ENCODE data around the gene BRAF.

The BRAF gene

DNA sequence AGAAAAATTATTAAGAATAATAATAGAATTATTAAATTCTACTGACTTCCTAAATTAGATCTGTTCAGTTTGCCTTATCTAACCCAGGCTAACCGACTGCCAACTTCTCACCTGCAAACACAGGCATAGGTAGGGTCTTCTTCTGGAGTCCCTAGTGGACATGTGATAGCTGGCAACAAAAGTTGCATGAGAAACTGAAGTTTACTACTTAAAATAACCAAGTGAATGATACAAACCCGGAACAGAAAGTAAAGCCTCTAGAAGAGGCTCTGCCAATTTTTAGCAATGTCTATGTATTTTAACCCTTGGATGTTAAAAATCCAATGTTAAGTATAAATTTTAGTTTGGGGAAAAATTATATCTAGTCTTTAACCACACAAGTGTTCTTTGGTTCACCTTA lies 190.6 kb downstream of the BRAF start (continued):
- TF ChIP-seq, protein P1, sequence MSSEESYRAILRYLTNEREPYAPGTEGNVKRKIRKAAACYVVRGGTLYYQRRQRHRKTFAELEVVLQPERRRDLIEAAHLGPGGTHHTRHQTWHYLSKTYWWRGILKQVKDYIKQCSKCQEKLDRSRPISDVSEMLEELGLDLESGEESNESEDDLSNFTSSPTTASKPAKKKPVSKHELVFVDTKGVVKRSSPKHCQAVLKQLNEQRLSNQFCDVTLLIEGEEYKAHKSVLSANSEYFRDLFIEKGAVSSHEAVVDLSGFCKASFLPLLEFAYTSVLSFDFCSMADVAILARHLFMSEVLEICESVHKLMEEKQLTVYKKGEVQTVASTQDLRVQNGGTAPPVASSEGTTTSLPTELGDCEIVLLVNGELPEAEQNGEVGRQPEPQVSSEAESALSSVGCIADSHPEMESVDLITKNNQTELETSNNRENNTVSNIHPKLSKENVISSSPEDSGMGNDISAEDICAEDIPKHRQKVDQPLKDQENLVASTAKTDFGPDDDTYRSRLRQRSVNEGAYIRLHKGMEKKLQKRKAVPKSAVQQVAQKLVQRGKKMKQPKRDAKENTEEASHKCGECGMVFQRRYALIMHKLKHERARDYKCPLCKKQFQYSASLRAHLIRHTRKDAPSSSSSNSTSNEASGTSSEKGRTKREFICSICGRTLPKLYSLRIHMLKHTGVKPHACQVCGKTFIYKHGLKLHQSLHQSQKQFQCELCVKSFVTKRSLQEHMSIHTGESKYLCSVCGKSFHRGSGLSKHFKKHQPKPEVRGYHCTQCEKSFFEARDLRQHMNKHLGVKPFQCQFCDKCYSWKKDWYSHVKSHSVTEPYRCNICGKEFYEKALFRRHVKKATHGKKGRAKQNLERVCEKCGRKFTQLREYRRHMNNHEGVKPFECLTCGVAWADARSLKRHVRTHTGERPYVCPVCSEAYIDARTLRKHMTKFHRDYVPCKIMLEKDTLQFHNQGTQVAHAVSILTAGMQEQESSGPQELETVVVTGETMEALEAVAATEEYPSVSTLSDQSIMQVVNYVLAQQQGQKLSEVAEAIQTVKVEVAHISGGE (tag by site-specific recombination; conservative IDR thresholded peaks at IDR 0.05; ENCODE audit: low read depth): no peak
- no peak for TF ChIP-seq ZNF560 (tag by site-specific recombination; IDR thresholded peaks at IDR 0.05; ENCODE audit: borderline replicate concordance)
- TF ChIP-seq GLI2 (tag by site-specific recombination; IDR thresholded peaks at IDR 0.05; ENCODE audit: borderline replicate concordance, low read depth): no peak
- no peak for TF ChIP-seq ZFP37 (tag by site-specific recombination; IDR thresholded peaks at IDR 0.05)

DNA sequence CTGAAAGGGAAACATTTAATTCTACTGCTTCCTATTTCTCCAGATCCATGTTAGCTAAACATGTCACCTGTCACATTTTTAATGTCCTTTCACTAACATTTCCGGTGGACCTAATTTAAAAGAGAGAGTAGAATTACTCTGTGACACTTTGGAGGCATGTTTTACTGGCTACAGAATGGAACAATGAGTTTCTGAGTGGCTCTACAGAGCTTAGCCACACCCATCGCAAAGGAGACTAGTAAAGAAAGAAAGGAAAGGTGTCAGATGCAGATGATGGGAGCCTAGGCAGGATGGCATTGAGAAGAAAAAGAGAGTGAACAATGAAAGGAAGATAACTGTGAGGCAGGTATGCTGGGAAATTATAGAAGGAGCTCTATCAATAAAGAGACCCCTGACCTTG lies 192.3 kb downstream of the BRAF start:
- no peak overlapping the region for H3K4me3 ChIP-seq (ENCODE audit: low read depth, low read length)
- H3K27ac ChIP-seq (ENCODE audit: extremely low read depth, low read depth, low read length): no peak overlapping the region
- H3K36me3 ChIP-seq (ENCODE audit: control insufficient read depth in 2 of 2, insufficient read depth in 1 of 2, low read length in 2 of 2): peaks cover 6 to 12% of the 10 kb centered on the region in 2 experiments; a peak in 2 of 3 replicates
- POLR2A ChIA-PET: no interaction called here
- no peaks in the 10 kb centered on the region for H3K9me3 ChIP-seq (ENCODE audit: control insufficient read depth, insufficient read depth, low read depth, low read length)
- CTCF ChIA-PET: interaction anchor here (0.7 kb wide), 1 partner anchor 113 kb away, joined by 3 read pairs; no protein-coding TSS in a partner anchor
- TF ChIP-seq ZNF121 (tag by site-specific recombination; IDR thresholded peaks at IDR 0.05) (no peak), ZNF558 (tag by site-specific recombination; IDR thresholded peaks at IDR 0.05) (no peak), KLF16 (tag by site-specific recombination; IDR thresholded peaks at IDR 0.05) (no peak), ZNF37A (tag by site-specific recombination; IDR thresholded peaks at IDR 0.05) (no peak), ZFP41 (tag by site-specific recombination; IDR thresholded peaks at IDR 0.05; ENCODE audit: borderline replicate concordance) (no peak), ZNF76 (tag by site-specific recombination; IDR thresholded peaks at IDR 0.05; ENCODE audit: borderline replicate concordance, low read depth) (no peak), ZNF626 (tag by site-specific recombination; IDR thresholded peaks at IDR 0.05) (no peak), ZFP69B (tag by site-specific recombination; IDR thresholded peaks at IDR 0.05) (no peak), ZNF610 (tag by site-specific recombination; IDR thresholded peaks at IDR 0.05; ENCODE audit: borderline replicate concordance) (no peak)
- TF ChIP-seq, protein P2, sequence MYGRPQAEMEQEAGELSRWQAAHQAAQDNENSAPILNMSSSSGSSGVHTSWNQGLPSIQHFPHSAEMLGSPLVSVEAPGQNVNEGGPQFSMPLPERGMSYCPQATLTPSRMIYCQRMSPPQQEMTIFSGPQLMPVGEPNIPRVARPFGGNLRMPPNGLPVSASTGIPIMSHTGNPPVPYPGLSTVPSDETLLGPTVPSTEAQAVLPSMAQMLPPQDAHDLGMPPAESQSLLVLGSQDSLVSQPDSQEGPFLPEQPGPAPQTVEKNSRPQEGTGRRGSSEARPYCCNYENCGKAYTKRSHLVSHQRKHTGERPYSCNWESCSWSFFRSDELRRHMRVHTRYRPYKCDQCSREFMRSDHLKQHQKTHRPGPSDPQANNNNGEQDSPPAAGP (tag by site-specific recombination; IDR thresholded peaks at IDR 0.05): no peak
- no peaks in the 10 kb centered on the region for H3K4me1 ChIP-seq (ENCODE audit: control insufficient read depth, insufficient read depth, low read length)

DNA sequence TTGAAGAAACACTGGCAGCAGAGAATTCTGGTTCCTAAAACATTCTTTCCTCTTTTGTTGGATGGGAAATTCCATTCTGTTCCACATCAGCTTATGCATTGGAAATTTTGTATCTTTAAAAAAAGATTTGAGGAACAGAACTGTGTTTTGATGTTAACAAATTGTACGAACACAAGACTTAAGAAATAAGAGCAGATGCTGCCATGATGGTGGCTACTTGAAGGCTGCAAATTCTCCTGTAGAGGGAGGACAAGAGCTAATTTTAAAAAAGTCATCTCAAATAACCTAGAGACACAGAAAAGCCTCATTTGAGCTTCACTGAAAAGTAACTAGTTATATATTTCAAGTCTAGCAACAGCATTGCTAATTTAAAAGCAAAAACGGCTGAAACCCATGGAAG lies 198.4 kb downstream of the BRAF start:
- TF ChIP-seq ZNF221 (tag by site-specific recombination; IDR thresholded peaks at IDR 0.05; ENCODE audit: borderline replicate concordance) (no peak), ZNF654 (tag by site-specific recombination; IDR thresholded peaks at IDR 0.05; ENCODE audit: low read depth) (peak; percentile 18)
- CTCF ChIA-PET: interaction anchor here (0.7 to 1.8 kb wide), 5 partner anchors 51 to 347 kb away, joined by 3 to 7 read pairs (median 4); no protein-coding TSS in a partner anchor

DNA sequence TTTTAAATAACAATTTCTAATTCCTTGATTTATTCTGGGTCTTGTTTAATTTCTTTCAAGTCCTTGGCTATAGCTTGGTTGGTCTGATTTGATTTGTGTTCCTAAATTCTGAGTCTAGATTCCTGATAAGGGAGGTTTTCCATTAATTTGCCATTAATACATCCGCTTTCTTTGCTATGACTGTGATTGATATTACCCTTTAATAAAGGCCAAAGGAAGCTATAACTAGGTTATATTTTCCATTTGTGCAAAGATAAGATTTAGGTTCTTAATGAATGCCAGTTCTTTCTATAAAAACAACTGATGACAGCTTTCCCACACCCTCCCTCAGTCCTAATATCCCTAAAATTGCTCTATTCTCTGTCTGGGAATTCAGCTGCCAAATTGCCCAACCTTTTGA lies 200.0 kb downstream of the BRAF start:
- ChIA-PET POLR2A (no interaction called here), CTCF (interaction anchor here (0.7 kb wide), 2 partner anchors 258 to 294 kb away, joined by 3 read pairs; no protein-coding TSS in a partner anchor)
- Histone ChIP-seq H3K36me3 (ENCODE audit: control insufficient read depth in 2 of 2, insufficient read depth in 1 of 2, low read length in 2 of 2) (peaks cover 6 to 9% of the 10 kb centered on the region in 2 experiments; a peak in 2 of 3 replicates), H3K4me3 (ENCODE audit: low read depth, low read length) (no peak overlapping the region), H3K27ac (ENCODE audit: extremely low read depth, low read depth, low read length) (no peak overlapping the region), H3K9me3 (ENCODE audit: control insufficient read depth, insufficient read depth, low read depth, low read length) (no peaks in the 10 kb centered on the region), H3K4me1 (ENCODE audit: control insufficient read depth, insufficient read depth, low read length) (no peaks in the 10 kb centered on the region)
- TF ChIP-seq, protein P3, sequence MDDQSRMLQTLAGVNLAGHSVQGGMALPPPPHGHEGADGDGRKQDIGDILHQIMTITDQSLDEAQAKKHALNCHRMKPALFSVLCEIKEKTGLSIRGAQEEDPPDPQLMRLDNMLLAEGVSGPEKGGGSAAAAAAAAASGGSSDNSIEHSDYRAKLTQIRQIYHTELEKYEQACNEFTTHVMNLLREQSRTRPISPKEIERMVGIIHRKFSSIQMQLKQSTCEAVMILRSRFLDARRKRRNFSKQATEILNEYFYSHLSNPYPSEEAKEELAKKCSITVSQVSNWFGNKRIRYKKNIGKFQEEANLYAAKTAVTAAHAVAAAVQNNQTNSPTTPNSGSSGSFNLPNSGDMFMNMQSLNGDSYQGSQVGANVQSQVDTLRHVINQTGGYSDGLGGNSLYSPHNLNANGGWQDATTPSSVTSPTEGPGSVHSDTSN (CRISPR knock-in tag; IDR thresholded peaks at IDR 0.05): no peak
- TF ChIP-seq SALL2 (tag by site-specific recombination; IDR thresholded peaks at IDR 0.05; ENCODE audit: borderline replicate concordance): no peak

More for the DNA sequence above, 198.4 kb downstream of the BRAF start:
- POLR2A ChIA-PET: no interaction called here
- Histone ChIP-seq H3K4me3 (ENCODE audit: low read depth, low read length) (no peak overlapping the region), H3K4me1 (ENCODE audit: control insufficient read depth, insufficient read depth, low read length) (no peaks in the 10 kb centered on the region), H3K9me3 (ENCODE audit: control insufficient read depth, insufficient read depth, low read depth, low read length) (no peaks in the 10 kb centered on the region), H3K36me3 (ENCODE audit: control insufficient read depth in 2 of 2, insufficient read depth in 1 of 2, low read length in 2 of 2) (peaks cover 6 to 13% of the 10 kb centered on the region in 2 experiments; a peak in 2 of 3 replicates), H3K27ac (ENCODE audit: extremely low read depth, low read depth, low read length) (no peak overlapping the region)

Measured in HEK293 (cell line).